Measurements from ENCODE around the gene STX2.
"Not testable (repeated sequence)": the region's sequence is repeated elsewhere in the genome, so short reads cannot be mapped to it uniquely, and the experiment has no call there.

The STX2 gene

GRCh38 chr12:130838951-130839769 lies at the start of gene STX2:
Gene STX2 (minus strand): TSS chr12:130839250. CDS start chr12:130839099, 151 bp downstream.
- peak; percentile 75 for DNase-seq (ENCODE audit: low read depth)

GRCh38 chr12:130887190-130887589 lies 48.1 kb upstream of the STX2 start:
- not testable (repeated sequence) for DNase-seq (ENCODE audit: low read depth)

- no peak for DNase-seq (ENCODE audit: low read depth)
Observed at GRCh38 chr12:130881548-130881947, 42.5 kb upstream of the STX2 start.

- DNase-seq (ENCODE audit: low read depth): no peak
Observed at GRCh38 chr12:130881046-130881445, 42.0 kb upstream of the STX2 start.

- DNase-seq (ENCODE audit: low read depth): no peak
Observed at GRCh38 chr12:130880411-130880885, 41.4 kb upstream of the STX2 start.

GRCh38 chr12:130879781-130880389 lies 40.8 kb upstream of the STX2 start:
- DNase-seq (ENCODE audit: low read depth): no peak

- DNase-seq (ENCODE audit: low read depth): no peak
Observed at GRCh38 chr12:130879212-130879686, 40.2 kb upstream of the STX2 start.

- DNase-seq (ENCODE audit: low read depth): no peak
Observed at GRCh38 chr12:130878193-130879185, 39.4 kb upstream of the STX2 start.

- DNase-seq (ENCODE audit: low read depth): no peak
Observed at GRCh38 chr12:130877333-130877732, 38.3 kb upstream of the STX2 start.

GRCh38 chr12:130876758-130877157 lies 37.7 kb upstream of the STX2 start:
- DNase-seq (ENCODE audit: low read depth): no peak

- DNase-seq (ENCODE audit: low read depth): no peak
Observed at GRCh38 chr12:130876297-130876696, 37.2 kb upstream of the STX2 start.

GRCh38 chr12:130875708-130876107 lies 36.7 kb upstream of the STX2 start:
- not testable (repeated sequence) for DNase-seq (ENCODE audit: low read depth)

- DNase-seq (ENCODE audit: low read depth): no peak
Observed at GRCh38 chr12:130875193-130875592, 36.1 kb upstream of the STX2 start.

GRCh38 chr12:130874696-130875095 lies 35.6 kb upstream of the STX2 start:
- DNase-seq (ENCODE audit: low read depth): no peak

GRCh38 chr12:130873825-130874224 lies 34.8 kb upstream of the STX2 start:
- no peak for DNase-seq (ENCODE audit: low read depth)

- no peak for DNase-seq (ENCODE audit: low read depth)
Observed at GRCh38 chr12:130873106-130873795, 34.2 kb upstream of the STX2 start.

GRCh38 chr12:130872179-130873096 lies 33.4 kb upstream of the STX2 start:
- DNase-seq (ENCODE audit: low read depth): no peak

GRCh38 chr12:130871286-130872178 lies 32.5 kb upstream of the STX2 start, which contains the start of gene RAN:
Gene RAN (plus strand): TSS chr12:130872066. CDS start chr12:130872594, 528 bp downstream.
- peak; percentile 94 for DNase-seq (ENCODE audit: low read depth)

Measured in fibroblast of gingiva (primary cell).